ENCODE results near the gene SCUBE1.

SCUBE1 gene

DNA sequence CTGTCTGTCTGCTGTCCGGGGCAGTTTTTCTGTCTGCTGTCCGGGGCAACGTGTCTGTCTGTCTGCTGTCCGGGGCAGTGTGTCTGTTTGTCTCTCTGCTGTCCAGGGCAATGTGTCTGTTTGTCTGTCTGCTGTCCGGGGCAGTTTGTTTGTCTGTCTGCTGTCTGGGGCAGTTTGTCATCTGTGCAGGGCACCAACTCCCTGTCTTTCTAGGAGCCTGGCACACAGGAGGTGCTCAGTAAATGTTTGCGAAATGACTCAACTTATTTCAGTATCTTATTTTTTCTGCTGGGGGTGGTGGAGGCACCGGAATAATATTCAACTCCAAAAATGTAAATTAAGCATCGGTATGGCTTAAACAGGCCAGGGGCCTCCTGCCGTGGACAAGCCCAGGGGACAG is 144.2 kb downstream of the SCUBE1 start:
- no peak for DNase-seq (ENCODE audit: low read depth)

DNA sequence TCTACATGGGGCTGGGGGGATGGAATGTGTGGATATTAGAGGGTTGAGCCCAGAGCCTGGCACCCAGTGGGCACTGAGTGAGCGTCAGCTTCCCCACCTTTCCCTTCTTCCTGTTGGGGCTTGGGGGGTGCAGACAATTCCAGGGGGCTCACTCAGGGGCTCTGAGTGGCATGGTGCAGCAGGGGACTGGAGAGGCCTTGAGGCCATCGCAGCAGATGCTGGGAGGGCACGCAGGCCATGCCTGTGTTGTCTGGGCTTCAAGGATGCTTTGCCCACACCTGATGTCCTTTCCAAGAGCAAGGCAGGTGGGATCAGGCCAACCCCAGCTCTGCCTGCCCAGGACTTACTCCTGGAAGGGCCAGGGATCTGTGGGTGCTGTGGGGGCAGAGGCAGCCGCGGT is 145.0 kb downstream of the SCUBE1 start:
- no peak for DNase-seq (ENCODE audit: low read depth)

DNA sequence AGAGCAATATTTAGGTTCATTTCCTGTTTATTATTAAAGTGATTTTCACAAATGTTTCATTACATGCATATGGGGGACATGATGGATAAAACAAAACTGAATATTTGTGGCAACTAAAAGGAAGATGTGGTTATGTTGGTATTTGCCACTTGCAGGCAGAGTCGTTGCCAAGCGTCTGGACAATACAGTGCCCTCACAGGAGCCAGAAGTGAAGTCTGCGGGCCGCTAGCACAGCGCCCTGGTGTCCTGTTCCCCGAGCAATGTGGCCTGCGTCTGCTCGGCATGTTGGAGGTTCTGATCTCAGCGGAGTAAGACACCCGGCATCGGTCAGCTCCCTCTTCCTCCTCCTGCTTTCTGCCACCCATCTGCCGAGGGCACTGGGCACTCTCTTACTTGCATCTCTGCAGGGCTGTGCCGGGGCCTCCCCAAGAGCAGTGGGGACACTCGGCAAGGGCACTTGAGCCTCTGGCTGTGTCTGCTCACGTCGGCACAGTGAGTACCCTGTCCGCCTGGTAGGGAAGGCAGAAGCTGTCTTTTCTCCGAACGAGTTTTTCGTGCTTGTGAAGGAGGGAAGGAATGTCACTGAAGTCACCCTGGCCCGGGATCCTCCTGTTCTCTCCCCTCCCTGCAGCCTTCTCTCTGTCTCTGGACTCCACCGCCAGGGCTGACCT is 145.8 kb downstream of the SCUBE1 start:
- no peak for DNase-seq (ENCODE audit: low read depth)

DNA sequence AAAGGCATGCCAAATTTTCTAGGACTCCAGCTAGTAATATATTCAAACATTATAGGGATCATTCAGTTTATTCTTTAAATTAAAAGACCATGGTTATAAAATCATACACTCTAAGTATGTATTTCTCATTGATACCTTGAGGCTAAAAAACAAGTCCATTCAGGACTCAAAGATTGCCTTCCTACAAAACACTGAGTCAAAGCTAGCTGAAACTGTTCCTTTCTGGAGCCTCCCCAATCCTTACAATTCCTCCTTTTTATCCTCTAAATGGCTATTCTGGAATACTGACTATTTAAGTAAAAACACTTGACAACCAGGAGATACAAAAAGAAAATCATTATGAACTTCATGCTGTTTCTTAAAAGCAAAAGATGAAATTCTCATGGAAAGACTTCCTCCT is 151.3 kb downstream of the SCUBE1 start:
- no peak for DNase-seq (ENCODE audit: low read depth)

DNA sequence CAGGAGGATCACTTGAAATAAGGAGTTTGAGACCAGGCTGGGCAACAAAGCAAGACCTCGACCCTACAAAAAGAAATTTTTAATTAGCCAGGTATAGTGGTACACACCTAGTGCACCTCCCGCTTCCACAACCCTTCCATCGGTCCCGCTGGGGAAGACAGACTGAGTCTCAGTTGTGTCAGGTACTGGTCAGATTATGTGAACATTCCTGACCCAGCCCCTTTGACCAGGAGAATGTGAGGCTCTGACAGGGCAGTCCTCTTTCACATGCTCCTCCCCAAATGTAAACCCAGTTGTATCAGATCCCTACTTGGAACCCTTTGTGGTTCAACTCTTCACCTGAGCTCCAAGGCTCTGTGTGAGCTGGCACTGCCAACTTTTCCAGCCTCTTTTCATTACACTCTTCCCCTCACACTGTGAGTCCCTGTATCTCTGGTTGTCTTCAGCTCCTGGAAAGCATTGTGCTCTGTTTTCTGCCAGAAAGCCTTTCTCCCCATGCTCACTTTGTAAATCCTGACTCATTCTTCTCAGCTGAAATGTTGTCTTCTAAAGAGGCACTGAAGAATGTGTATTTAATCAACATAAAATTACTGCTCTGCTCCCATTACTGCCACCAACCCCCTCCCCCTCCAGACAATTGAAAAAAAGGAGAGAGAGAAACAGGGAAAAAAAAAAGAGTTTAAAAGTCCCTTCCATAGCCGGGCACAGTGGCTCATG is 154.2 kb downstream of the SCUBE1 start:
- DNase-seq (ENCODE audit: low read depth): no peak

DNA sequence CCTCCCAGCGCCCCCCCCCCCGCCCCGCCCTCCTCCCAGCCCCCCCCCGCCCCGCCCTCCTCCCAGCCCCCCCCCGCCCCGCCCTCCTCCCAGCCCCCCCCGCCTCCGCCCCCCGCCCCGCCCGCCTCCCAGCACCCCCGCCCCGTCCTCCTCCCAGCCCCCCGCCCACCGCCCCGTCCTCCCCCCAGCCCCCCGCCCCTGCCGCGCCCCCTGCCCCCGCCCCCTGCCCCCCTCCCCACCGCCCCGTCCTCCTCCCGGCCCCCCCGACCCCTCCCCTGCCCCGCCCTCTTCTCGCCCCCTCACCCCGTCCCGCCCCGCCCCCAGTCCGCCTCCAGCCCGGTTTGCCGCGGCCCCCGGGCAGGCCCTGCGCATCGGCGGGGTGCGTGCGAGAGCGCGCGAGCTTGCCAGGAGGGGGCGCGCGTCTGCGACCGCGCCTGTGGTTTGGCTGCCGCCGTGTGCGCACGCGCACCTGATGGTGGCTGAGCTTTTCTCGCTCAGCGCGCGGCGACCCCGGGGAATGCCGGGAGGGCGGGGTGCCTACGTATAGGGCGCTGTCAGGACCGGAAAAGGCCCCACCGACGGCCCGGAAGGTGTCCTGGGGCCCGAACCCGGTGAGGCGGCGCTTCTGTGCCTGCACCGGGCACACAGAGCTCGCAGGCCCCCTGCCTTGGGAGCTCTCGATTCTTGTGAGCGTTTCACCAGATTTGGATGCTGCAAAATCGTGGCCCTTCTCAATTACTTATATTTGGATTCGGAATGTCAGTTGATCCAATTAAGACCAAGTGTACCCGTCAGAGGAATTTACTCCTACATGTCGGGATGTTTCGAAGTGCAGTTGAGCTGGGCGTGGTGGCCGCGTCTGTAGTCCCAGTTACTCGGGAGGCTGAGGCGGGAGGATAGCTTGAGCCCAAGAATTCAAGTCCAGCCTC is 155.7 kb downstream of the SCUBE1 start:
- peak; percentile 50 for DNase-seq (ENCODE audit: low read depth)

DNA sequence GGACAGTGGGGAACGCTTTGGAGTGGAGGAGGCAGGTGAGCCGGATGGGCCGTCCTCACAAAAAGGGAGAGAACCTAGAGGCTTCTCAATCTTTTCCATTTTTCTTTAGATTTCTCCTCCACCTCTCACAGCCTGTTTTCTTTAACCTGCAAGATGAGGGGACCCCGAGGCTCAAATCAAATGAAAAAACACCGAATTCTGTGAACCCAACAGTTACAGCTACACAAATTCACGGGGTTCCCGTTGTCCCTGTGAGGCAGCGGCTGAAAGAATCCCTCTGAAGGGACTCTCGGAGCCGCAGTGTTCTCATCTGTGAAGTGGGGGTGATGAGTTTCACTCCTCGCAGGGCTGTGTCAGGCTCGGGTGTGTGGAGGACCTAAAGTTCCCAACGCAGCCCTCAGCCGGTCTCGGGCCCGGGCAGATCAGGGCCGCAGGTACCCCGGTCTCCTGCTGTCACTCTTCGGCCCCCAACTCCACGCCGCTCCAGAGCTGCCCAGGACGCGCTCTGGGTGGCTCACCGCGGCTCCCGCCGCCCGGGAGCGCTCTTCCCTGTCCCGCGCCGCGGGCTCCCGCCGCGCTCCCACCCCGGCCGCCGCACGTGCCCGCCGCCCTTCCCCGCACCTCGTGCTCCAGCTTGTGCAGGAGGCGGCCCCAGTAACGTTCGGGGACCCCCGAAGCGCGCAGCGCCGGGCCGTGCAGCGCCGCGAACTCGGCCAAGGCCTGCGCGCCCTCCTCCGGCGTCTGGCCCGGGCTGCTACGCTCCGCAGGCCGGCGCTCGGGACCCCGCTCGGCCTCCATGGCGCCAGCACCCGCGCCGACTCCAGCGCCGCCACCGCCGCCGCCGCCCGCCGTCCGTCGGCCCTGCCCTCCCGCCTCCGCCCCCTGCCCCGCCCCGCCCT is 156.7 kb downstream of the SCUBE1 start, which contains the start of gene TTLL12:
TTLL12 (minus strand) TSS at position 863 of the 899 bp plus-strand sequence; CDS start at position 798, 65 bp downstream.
- no peak for DNase-seq (ENCODE audit: low read depth)

DNA sequence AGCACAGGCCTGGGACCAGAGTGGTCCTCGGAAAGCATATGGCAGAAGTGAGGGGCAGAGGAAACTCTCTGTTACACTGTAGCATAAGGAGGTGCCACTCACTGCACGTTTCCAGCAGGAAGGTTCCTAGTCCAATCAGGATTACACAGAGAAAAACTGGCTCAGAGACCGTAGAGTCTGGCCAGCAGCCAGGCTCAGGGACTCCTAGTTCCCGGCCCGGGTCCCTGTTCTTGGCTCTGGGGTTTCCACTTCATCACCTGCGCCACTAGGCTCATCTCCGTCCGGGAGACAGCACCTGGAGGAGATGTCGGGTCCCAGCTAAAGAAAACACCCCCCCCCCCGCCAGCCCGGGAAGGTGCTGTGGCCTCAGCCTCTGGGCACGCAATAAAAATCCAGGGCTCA is 157.3 kb downstream of the SCUBE1 start:
- DNase-seq (ENCODE audit: low read depth): no peak

DNA sequence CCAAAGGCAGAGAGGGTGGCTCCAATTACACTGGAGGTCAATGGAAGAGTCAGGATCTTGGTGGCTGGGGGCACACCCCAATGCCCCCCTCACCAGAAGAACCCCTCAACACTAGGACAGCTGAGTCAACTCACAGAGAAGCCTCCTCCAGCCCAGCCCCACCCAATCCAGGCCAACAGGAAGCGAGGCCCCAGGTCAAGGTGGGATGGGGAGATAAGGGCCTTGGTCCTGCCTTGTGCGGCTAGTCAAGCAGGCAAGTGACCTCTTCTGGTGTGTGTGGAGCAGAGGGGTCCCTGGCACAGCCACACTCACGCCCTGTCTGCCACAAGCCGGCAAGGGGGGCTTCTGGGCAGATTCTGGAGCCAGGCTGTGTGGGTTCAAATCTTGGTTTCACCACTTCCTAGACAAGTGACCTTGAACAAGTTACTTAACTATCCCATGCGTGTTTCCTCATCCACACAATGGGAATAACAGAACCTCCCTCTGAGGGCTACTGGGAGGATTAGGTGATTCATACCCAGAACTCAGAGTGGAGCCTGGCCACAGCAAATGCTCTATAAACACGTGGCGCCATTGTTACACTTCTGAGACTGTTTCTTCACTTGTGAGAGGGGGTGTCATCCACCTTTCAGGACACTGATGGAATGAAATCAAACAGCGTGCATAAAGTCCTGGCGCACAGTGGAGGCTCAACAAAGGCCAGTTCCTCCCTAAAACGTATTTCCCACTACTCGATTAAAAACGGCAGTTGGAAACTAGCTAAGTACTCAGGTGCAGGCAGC is 159.5 kb downstream of the SCUBE1 start:
- peak; percentile 48 for DNase-seq (ENCODE audit: low read depth)

DNA sequence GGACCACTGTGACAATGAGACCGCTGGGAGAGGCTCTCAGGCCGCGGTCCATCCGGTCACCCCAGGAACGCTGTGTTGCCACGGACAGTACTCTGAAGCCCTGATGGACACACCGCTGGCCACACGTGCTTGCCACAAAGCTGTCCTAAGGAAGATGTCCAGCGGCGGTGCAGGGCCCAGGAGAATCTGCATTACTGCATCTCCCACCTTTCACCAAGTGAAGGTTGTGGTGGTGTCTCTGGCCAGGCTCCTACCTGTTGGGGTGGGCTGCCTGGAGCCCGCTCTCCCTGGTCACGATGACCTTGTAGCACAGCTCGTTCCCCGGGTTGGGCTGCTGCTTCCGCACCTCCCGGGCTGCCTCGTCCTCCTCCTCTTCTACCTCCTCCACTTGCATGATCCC is 160.4 kb downstream of the SCUBE1 start:
- no peak for DNase-seq (ENCODE audit: low read depth)

DNA sequence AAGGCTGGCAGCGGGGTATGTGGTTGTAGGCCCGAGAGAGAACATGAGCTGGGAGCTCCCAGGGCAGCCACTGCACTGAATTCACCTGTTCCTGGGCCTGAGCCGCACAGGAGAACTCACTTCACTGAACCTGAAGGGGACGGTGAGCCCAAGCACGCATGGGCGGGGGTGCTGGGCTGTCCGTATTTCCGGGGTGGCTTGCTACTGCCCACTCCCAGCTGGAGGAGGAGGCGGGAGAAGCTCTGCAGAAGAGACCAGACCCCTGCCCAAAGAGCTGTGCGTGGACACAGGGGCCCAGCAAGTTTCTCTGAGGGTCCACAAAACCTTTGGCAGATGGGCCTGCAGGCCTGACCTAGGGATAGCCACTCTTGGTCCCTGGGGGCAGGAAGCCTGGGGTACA is 161.1 kb downstream of the SCUBE1 start:
- DNase-seq (ENCODE audit: low read depth): no peak

DNA sequence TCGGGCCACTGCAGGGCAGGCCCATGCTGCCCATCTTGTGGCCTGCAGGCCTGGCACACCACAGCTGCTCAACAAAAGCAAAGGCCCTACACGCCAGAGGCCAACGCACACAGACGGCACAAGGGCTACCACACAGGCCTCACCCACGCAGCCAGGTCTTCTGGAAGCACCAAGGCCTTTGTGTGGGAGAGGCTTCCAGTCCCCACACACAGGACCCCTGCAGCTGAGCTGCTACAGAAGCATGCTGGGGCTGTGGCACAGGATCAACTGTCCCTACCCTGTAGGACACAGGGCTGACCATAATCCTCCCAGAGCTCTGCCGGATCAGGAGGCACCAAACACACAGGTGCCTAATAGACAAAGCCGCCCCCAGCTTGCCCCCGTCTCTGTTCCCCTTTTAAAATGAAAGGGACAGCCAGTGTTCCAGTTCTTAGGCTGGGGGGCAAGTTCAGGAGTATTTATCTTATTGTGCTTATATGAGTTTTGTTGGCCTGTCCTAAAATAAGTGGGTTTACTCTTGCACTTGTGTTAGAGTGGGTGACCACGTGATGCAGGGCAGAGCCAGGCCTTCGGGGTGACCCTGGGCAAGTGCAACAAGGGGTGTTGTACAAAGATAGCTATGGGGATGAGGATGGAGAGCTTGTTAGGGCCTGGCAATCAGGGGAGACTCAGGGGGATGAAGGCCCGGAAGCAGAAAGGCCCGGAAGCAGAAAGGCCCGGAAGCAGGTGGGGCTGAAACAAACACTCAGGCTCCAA is 161.7 kb downstream of the SCUBE1 start:
- DNase-seq (ENCODE audit: low read depth): no peak

DNA sequence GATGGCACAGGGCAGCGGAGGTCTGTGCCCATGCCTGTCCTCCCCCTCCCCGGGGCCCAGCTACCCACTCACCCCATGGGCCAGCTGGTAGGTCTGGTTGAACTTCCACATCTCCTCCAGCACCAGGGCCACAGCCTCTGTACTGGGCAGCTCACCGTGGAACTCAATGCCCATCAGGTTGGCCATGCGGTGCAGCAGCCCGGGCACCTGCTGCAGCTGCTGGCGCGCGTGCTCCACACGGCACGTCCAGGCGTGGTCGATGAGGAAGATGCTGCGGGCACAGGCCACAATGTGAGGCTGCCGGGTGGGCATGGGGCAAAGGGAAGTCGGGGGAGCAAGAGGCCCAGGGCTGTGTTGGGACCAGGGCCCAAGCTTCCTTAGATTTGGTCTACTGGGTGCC is 162.5 kb downstream of the SCUBE1 start:
- DNase-seq (ENCODE audit: low read depth): no peak

DNA sequence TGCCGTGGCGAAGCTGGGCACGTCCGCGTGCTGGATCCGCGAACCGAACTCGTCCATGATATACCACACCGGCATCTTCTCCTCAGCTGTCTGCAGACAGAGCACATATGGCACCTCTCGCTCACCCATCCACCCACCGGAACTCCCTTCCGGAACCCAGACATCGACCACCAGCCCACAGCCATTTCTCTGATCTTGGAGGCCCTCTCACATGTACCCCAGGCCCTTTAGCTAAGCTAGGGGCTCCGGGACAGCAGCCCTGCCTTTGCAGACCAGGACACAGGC is 163.3 kb downstream of the SCUBE1 start:
- DNase-seq (ENCODE audit: low read depth): no peak

DNA sequence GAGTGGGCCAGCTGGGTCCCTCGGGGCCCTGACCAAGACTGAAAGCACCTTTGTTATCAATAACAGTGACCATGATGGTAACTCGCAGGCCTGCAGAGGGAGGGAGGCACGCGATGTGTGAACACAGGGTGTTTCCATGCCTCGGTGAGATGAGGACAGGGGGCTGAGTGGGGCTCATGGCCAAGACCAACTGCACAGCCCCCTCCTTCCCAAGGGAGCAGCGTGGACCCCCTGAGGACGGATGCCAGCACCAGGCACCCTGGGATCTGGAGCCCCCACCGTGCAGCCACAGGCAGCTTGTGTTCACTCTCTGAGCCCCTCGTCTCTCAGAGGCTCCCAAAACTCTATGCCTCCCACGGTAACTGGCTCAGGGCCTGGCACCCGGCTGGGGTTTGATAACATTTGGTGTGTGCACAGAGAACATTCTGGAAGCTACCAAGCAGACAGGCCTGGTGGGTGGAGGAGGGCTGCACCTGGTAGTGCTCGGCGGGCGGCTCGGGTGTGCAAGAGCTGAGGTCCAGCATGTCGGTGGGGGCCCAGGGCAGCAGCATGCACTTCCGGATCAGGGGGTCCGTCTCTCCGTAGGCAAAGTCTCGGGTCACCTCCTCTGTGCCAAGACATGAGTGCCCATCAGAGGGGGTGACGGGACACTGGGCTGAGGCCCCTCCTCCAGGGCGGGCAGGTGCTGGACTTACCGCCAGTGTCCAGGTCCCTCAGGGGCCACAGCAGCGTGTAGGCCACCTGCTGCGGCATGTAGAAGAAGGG is 163.8 kb downstream of the SCUBE1 start:
- DNase-seq (ENCODE audit: low read depth): no peak

DNA sequence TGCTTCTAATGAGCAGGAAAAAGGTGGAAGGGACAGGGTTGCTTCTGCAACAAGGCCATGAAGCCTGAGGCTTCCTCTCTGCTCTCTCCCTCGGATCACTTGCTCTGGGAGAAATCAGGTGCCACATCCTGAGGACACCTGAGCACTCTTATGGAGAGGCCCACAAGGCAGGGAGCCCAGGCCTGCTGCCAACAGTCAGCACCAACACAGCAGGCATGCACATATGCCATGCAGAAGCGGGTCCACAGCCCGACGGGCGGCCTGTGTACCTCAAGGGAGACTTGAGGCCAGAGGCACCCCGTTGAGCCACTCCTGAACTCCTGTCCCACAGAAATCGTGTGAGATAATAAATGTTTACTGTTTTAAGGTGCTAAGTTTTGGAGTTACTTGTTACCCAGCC is 165.7 kb downstream of the SCUBE1 start:
- no peak for DNase-seq (ENCODE audit: low read depth)

DNA sequence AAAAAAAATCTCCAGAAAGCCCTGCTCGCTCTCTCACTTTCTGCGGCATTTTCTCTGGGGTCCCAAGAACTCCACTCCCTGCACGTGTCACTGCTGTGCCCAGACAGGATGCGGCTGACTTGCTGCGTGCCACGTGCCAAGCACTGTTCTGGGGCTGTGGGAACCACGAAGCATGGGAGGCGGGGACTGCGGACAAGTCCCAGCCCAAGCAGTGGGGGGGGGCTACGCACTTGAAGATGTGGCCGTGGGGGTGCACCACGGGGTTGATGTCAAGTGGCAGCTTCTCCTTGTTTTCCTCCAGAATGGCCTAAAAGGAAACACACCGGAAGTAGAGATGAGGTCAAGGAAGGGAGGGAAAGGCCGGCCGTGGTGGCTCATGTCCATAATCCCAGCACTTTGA is 167.1 kb downstream of the SCUBE1 start:
- DNase-seq (ENCODE audit: low read depth): no peak

DNA sequence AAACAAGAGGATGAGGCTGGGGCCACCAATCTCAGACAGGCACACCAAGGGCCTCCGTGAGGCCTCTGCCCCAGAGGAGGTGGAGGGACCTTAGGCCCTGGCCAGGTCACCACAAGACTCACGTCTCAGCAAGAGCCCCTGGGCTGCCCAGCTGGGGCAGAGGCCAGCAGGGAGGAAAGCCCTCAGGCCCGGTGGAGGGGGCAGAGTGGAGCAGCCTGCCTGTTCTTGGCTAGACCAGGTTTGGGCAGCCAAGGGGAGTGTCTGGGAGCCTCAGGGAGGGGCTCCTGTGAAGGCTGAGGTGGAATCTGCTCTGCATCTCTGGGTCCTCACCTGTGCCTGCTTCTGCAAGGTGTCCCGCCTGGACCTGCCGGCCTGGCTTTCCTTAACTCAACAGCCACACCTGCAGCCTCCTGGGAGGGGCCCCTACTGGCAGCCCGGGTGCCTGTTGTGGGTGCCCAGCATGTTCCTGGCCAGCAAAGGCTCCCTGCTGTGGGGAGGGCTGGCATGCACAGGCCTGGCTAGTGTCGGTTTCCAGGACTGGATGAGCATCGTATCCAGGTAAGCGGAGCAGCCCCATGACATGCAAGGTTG is 168.1 kb downstream of the SCUBE1 start:
- no peak for DNase-seq (ENCODE audit: low read depth)
